HG02981 (cell line): ENCODE results near the gene ALS2.
"Not testable (repeated sequence)": the region's sequence is repeated elsewhere in the genome, so short reads cannot be mapped to it uniquely, and the experiment has no call there.

Experiments
- ATAC-seq: cut with Tn5 transposase; IDR thresholded peaks from one replicate; pipeline ENCODE4 v1.9.1; 2021; ENCODE audit warnings: mild to moderate bottlenecking, moderate library complexity; ENCODE audit not compliant: unreplicated experiment

Gene ALS2

GRCh38 chr2:201794294-201794693 is 13.6 kb upstream of the ALS2 start:
- no peak for ATAC-seq

GRCh38 chr2:201793631-201794030 is 12.9 kb upstream of the ALS2 start:
- ATAC-seq: no peak

GRCh38 chr2:201790989-201791388 is 10.3 kb upstream of the ALS2 start:
- no peak for ATAC-seq

- no peak for ATAC-seq
Observed at GRCh38 chr2:201790291-201790690, 9.6 kb upstream of the ALS2 start.

- no peak for ATAC-seq
Observed at GRCh38 chr2:201789395-201789794, 8.7 kb upstream of the ALS2 start.

GRCh38 chr2:201788371-201788770 is 7.6 kb upstream of the ALS2 start:
- no peak for ATAC-seq

- ATAC-seq: no peak
Observed at GRCh38 chr2:201786471-201786870, 5.7 kb upstream of the ALS2 start.

- ATAC-seq: no peak
Observed at GRCh38 chr2:201785135-201785534, 4.4 kb upstream of the ALS2 start.

GRCh38 chr2:201784563-201784962 is 3.8 kb upstream of the ALS2 start:
- no peak for ATAC-seq

- no peak for ATAC-seq
Observed at GRCh38 chr2:201781557-201782051, 871 bp upstream of the ALS2 start.

- ATAC-seq: peak; percentile 3
Observed at GRCh38 chr2:201779901-201780673, 646 bp downstream of the ALS2 start.

- ATAC-seq: no peak
Observed at GRCh38 chr2:201777869-201778268, 2.9 kb downstream of the ALS2 start.

GRCh38 chr2:201777043-201777442 is 3.7 kb downstream of the ALS2 start:
- no peak for ATAC-seq

GRCh38 chr2:201775326-201775725 is 5.4 kb downstream of the ALS2 start:
- ATAC-seq: no peak

- no peak for ATAC-seq
Observed at GRCh38 chr2:201774546-201774945, 6.2 kb downstream of the ALS2 start.

GRCh38 chr2:201773990-201774389 is 6.7 kb downstream of the ALS2 start:
- ATAC-seq: no peak

GRCh38 chr2:201769666-201770373 is 10.9 kb downstream of the ALS2 start:
- ATAC-seq: no peak

- no peak for ATAC-seq
Observed at GRCh38 chr2:201768918-201769317, 11.8 kb downstream of the ALS2 start.

- no peak for ATAC-seq
Observed at GRCh38 chr2:201765799-201766198, 14.9 kb downstream of the ALS2 start.

GRCh38 chr2:201764469-201764868 is 16.3 kb downstream of the ALS2 start:
- not testable (repeated sequence) for ATAC-seq

- no peak for ATAC-seq
Observed at GRCh38 chr2:201761101-201761500, 19.6 kb downstream of the ALS2 start.

GRCh38 chr2:201759567-201759966 is 21.2 kb downstream of the ALS2 start:
- no peak for ATAC-seq
